Ectodermal cell (in vitro differentiated cells): ENCODE data around the gene KRTAP4-3.
"Not testable (repeated sequence)": the region's sequence is repeated elsewhere in the genome, so short reads cannot be mapped to it uniquely, and the experiment has no call there.

Source experiments
- H3K27ac ChIP-seq: 2 replicates; pipeline ENCODE4 v1.7.0; 2013; ENCODE audit warnings: mild to moderate bottlenecking, low read depth, low read length; ENCODE audit not compliant: insufficient read depth, poor library complexity, severe bottlenecking
- H3K27me3 ChIP-seq: 2 replicates; pipeline ENCODE4 v1.7.0; 2013; ENCODE audit warnings: mild to moderate bottlenecking, low read length; ENCODE audit not compliant: insufficient read depth, control insufficient read depth, poor library complexity, severe bottlenecking
- H3K36me3 ChIP-seq: one replicate; pipeline ENCODE4 v1.7.0; 2013; ENCODE audit warnings: low read length; ENCODE audit not compliant: control insufficient read depth, insufficient read depth
- H3K4me1 ChIP-seq: one replicate; pipeline ENCODE4 v1.7.0; 2013; ENCODE audit warnings: low read length; ENCODE audit not compliant: control insufficient read depth, insufficient read depth
- H3K4me3 ChIP-seq: 2 replicates; pipeline ENCODE4 v1.7.0; 2013; ENCODE audit warnings: low read depth, low read length, control low read depth; ENCODE audit not compliant: insufficient read depth
- H3K9me3 ChIP-seq: 2 replicates; pipeline ENCODE4 v1.7.0; 2013; ENCODE audit warnings: mild to moderate bottlenecking, low read length, moderate library complexity; ENCODE audit not compliant: control insufficient read depth
- WGBS, 2 experiments: methylation state at CpG; one replicate each; pipeline ENCODE4 v1.1.7; 2013; ENCODE audit warnings: missing lambda C conversion rate in 2 of 2; 5-methylcytosine and 5-hydroxymethylcytosine counted together

The KRTAP4-3 gene

DNA sequence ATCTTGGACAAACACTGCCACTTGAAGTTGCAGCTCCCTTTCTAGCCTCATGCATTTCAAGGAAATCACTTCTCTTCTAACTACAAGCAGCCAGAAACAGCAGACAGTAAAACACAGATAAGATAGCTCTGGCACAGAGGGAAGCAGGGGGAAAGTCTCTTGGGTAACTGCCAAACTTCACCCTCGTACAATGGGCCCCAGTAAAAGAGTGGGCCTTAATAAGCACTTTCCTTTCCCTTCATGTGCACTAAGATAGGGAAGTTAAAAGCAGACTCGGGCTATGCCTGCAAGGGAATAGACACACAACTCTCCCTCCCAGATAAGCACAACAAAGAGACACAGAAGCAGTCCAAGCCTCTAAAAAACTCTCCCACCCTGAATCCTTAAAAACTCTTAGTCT lies 14.2 kb downstream of the KRTAP4-3 start:
- Histone ChIP-seq H3K4me3 (no peak overlapping the region), H3K4me1 (no peaks in the 10 kb centered on the region), H3K27me3 (no peaks in the 10 kb centered on the region), H3K27ac (no peak overlapping the region), H3K9me3 (no peaks in the 10 kb centered on the region), H3K36me3 (no peaks in the 10 kb centered on the region)
- WGBS, 2 experiments = 75 to 82% methylated on average over 2 of the region's 2 CpGs

DNA sequence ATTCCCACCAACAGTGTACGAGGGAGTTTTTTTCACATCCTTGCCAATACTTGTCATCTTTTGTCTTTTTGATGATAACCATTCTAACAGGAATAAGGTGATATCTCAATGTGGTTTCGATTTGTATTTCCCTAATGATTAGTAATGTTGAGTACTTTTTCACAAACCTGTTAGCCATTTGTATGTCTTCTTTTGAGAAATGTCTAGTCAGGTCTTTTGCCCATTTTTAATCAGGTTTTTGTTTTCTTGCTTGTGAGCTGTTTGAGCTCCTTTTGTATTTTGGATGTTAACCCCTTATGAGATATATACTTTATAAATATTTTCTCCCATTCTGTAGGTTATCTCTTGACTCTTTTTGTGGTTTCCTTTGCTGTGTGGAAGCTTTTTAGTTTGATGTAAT lies 16.5 kb downstream of the KRTAP4-3 start:
- Histone ChIP-seq H3K9me3 (no peaks in the 10 kb centered on the region), H3K4me1 (no peaks in the 10 kb centered on the region), H3K4me3 (no peak overlapping the region), H3K27ac (no peak overlapping the region), H3K36me3 (no peaks in the 10 kb centered on the region), H3K27me3 (no peaks in the 10 kb centered on the region)
- WGBS, 2 experiments = 80 to 88% methylated on average over 2 of the region's 2 CpGs

DNA sequence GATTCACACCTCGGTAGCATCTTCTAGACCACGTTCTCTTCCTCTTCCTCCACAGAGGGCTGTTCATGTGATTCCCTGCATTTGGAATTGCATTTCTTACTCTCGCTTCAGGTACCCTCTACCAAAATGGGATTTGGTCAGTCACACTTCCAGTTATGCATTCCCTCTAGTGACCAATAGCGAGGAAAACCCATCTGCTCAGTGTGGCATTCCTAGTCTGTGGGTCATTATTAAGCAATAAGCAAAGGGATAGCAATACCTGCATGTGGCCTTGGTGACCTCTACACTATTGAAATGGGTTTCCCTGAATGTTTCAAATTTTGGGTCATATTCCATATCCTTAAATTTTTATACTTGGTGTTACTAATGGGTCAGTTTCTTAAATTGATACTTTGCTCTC lies 18.0 kb downstream of the KRTAP4-3 start:
- WGBS, 2 experiments = 94% methylated on average over 4 of the region's 4 CpGs
- Histone ChIP-seq H3K9me3 (no peaks in the 10 kb centered on the region), H3K4me1 (no peaks in the 10 kb centered on the region), H3K27me3 (no peaks in the 10 kb centered on the region), H3K4me3 (no peak overlapping the region), H3K36me3 (no peaks in the 10 kb centered on the region), H3K27ac (no peak overlapping the region)

- Histone ChIP-seq H3K36me3 (no peaks in the 10 kb centered on the region), H3K9me3 (no peaks in the 10 kb centered on the region), H3K4me1 (no peaks in the 10 kb centered on the region), H3K4me3 (no peak within 1 kb of the TSS), H3K27ac (no peak within 1 kb of the TSS), H3K27me3 (no peaks in the 10 kb centered on the region)
- 57 to 61% methylated on average over 2 of the region's 2 CpGs for WGBS, 2 experiments
These were observed 18.4 kb downstream of the KRTAP4-3 start, which contains the start of gene KRTAP4-5 for GRCh38 chr17:41149652-41149985. KRTAP4-5 (minus strand) TSS chr17:41149825; CDS start chr17:41149767, 58 bp downstream.

DNA sequence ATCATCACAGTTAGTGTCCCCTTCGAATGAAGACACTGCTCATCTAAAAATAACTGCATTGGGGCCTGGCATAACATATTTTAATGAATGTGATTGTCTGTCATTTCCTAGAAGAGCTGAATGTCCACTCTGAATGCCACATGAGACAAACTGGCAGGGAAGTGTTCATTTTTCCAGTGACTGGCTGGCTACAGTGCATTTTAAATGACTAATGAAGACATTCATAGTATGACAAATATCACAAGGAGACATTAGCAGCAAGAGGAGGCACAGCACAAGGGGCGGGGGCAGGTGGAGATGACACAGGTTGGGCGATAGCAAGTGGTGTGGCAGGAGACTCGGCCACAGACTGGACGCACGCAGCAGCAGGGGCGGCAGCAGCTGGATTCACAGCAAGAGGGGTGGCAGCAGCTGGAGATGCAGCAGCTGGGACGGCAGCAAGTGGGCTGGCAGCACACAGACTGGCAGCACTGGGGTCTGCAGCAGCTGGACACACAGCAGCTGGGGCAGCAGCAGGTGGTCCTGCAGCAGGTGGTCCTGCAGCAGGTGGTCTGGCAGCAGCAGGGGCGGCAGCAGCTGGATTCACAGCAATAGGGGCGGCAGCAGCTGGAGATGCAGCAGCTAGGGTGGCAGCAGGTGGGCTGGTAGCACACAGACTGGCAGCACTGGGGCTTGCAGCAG lies 18.9 kb downstream of the KRTAP4-3 start:
- H3K4me1 ChIP-seq, H3K27ac ChIP-seq, H3K9me3 ChIP-seq, H3K36me3 ChIP-seq, H3K27me3 ChIP-seq, H3K4me3 ChIP-seq: not testable (repeated sequence)
- 86% methylated on average over 10 of the region's 10 CpGs for WGBS, 2 experiments

DNA sequence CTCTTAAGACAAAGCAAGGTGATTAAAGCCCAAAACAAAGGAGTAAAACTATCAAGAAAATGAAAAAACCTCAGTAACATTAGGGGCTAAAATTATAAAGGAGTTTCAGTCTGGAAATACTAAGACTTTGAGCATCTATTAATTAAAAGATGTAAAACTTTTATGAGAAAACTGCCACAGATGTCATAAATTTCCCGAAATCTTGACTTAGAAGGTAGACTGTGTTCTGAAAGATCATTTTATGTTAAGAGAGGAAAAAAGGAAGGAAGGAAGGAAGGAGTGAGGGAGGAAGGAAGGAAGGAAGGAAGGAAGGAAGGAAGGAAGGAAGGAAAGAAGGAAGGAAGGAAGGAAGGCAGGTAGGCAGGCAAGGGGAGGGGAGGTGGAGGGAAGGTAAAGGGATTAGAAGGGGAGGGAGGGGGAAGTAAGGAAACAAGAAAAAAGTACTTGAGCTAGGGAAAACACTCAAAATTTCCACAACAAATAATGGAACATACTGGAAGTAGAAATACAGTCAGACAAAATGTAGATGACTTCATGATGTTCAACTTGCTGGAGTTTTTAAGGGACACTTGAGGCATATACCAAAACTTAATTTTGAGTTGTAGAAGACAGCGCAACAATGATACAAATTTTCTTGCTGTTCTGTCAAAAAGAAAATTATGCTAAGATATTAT lies 20.4 kb downstream of the KRTAP4-3 start:
- no peaks in the 10 kb centered on the region for H3K4me1 ChIP-seq
- no peaks in the 10 kb centered on the region for H3K27me3 ChIP-seq
- no peak overlapping the region for H3K27ac ChIP-seq
- H3K4me3 ChIP-seq = no peak overlapping the region
- no peaks in the 10 kb centered on the region for H3K36me3 ChIP-seq
- WGBS, 2 experiments = 93 to 100% methylated on average over 2 of the region's 2 CpGs
- H3K9me3 ChIP-seq = no peaks in the 10 kb centered on the region

- WGBS, 2 experiments = 97 to 100% methylated on average over 2 of the region's 2 CpGs
- no peaks in the 10 kb centered on the region for H3K9me3 ChIP-seq
- no peaks in the 10 kb centered on the region for H3K4me1 ChIP-seq
- H3K27ac ChIP-seq = no peak overlapping the region
- no peak overlapping the region for H3K4me3 ChIP-seq
- no peaks in the 10 kb centered on the region for H3K27me3 ChIP-seq
- no peaks in the 10 kb centered on the region for H3K36me3 ChIP-seq
These were observed 22.8 kb downstream of the KRTAP4-3 start for GRCh38 chr17:41145261-41145660.

GRCh38 chr17:41144846-41145245 lies 23.2 kb downstream of the KRTAP4-3 start:
- H3K36me3 ChIP-seq = no peaks in the 10 kb centered on the region
- no peaks in the 10 kb centered on the region for H3K27me3 ChIP-seq
- WGBS, 2 experiments = 94 to 100% methylated on average over 1 of the region's 1 CpG
- H3K27ac ChIP-seq = no peak overlapping the region
- H3K9me3 ChIP-seq = no peaks in the 10 kb centered on the region
- H3K4me1 ChIP-seq = no peaks in the 10 kb centered on the region
- H3K4me3 ChIP-seq = no peak overlapping the region

DNA sequence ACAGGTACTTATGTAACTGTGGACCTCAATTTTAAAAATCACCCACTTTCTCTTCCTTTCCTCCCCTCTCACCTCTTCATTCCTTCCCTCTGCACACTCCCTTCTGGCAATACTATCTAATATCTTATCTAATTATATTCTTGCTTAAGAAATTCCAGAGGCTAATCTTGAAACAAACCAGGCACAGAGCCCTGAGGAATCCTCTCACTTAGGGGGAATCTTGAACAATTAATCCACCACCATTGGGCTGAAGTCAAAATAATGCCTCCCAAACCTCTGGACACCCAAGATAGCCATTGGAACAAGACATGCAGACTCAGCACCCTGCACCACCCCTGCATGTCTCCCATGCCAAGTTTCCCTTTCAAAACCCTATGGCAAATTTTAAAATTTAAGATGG lies 26.7 kb downstream of the KRTAP4-3 start:
- Histone ChIP-seq H3K4me3 (no peak overlapping the region), H3K27me3 (no peaks in the 10 kb centered on the region), H3K4me1 (no peaks in the 10 kb centered on the region), H3K36me3 (no peaks in the 10 kb centered on the region), H3K27ac (no peak overlapping the region), H3K9me3 (no peaks in the 10 kb centered on the region)

GRCh38 chr17:41140360-41141131 lies 27.5 kb downstream of the KRTAP4-3 start, which contains the start of gene KRTAP4-6:
KRTAP4-6 (minus strand) TSS chr17:41140544; CDS start chr17:41140487, 57 bp downstream.
- Histone ChIP-seq H3K4me3 (no peak within 1 kb of the TSS), H3K36me3 (no peaks in the 10 kb centered on the region), H3K27ac (no peak within 1 kb of the TSS), H3K27me3 (no peaks in the 10 kb centered on the region), H3K4me1 (no peaks in the 10 kb centered on the region), H3K9me3 (no peaks in the 10 kb centered on the region)
- 86 to 96% methylated on average over 6 of the region's 6 CpGs for WGBS, 2 experiments
